Occipital lobe (tissue), 2 donors: Measurements from ENCODE around the gene TM9SF2. TPM values are rescaled to one million over a fixed set of nuclear protein-coding genes. Genes with fewer than 3 reads are reported as not detected.

Experiments
- DNase-seq: peaks from one replicate; lab custom pipeline; 2025; lab: John Stamatoyannopoulos, UW
- total RNA-seq: library from RNA; depleted of rRNA; stranded (reverse); fragments of >200 nt; gene quantifications from one replicate; pipeline ENCODE4 v1.2.3, GENCODE V29; 2014

The TM9SF2 gene
- total RNA-seq, 1 donor from 2014 or later, result 129 TPM

DNA sequence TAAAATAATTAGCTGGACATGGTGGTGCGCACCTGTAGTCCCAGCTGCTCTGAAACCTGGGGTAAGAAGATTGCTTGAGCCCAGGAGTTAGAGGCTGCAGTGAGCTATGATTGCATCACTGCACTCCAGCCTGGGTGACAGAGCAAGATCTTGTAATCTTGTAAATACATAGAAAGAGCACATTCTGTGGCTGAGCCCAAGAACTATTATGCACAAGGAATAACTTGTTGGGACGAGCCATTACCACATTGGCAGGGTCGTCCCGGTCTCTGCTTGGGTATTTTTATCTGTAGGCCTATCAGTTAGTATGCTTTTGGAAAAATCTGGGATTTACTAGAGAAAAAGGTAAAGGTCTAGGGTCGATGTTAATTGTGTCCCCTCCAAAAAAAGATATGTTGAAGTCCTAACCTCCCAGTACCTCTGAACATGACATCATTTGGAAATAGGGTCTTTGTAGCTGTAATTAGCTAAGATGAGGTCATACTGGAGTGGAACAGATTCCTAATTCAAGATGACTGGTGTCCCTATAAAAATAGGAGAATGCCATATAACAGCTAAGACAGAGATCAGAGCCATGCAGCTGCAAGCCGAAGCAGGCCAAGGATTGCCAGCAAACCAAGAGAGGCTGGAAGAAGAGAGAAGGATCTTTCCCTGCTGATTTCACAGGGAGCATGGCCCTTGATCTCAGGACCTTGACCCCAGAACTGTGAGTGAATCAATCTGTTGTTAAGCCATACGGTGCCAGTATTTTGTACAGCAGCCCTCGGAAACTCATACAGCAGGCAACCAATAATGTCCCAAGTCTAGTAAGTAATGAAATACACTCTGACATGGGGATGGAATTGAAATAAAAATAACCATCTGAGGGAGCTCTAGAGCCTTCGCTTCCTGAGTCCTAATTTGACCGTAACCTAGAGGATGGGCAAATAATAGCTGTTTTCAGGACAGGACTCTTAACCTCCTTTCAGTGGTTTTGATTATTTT, 77.0 kb downstream of the TM9SF2 start:
- DNase-seq, result no peak

DNA sequence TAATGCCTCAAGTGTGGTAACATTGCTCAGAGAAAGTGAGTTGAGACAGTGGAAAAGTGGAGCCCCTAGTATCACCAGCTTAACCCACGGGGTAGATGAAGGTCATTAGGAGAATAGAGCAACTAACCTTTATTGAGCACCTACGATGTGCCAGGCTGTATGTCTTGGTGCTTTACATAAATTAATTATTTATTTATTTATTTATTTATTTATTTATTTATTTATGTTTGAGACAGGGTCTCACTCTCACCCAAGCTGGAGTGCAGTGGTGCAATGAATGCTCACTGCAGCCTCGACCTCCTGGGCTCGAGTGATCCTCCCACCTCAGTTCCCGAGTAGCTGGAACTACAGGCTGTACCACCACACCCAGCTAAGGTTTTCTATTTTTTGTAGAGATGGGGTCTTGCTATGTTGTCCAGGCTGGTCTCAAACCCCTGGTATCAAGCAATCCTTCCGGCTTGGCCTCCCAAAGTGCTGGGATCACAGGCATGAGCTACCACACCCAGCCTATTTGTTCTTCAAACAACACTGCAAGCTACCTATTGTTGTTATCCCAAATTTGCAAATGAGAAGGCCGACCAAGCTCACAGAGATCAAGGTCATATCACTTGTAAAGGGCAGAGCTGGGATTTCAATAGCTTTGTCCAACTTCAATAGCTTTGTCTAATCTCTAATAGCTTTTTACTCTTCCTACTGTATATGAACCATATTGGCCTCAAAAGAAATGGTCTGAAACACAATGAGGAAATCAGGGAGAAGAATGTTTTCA, 79.4 kb downstream of the TM9SF2 start:
- no peak for DNase-seq

DNA sequence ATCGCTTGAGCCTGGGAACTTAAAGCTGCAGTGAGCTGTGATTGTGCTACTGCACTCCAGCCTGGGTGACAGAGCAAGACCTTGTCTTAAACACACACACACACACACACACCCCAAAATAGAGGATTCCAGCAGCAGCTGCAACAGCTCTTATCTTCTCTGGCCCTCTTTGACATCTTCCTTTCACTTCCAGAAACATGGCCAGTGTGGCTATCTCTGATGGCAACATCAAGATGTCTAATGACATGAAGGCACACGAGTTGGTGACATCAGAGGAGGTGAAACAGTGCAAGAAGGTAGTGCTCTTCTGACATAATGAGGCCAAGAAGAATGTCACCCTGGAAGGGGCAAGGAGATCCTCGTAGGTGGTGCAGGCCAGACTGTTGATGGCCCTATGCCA, 81.2 kb downstream of the TM9SF2 start:
- DNase-seq, result no peak

DNA sequence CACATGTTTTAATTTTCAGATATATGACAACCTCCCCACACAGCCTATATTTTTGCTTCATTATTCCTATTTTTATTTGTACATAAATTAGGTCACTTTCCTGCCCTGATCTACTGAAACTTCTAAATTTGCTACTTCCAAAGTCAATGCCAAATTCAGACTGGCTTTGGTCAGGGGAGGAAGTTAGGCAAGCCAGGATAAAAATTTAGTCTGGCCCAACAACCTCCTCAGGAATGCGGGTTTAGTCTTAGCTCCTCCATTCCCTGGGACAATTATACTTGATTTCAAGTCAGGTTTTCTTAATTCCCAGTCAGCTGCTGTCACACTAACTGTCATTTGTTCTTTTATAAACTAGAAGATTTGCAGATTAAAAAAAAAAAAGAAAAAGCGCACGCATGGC, 84.3 kb downstream of the TM9SF2 start:
- no peak for DNase-seq

DNA sequence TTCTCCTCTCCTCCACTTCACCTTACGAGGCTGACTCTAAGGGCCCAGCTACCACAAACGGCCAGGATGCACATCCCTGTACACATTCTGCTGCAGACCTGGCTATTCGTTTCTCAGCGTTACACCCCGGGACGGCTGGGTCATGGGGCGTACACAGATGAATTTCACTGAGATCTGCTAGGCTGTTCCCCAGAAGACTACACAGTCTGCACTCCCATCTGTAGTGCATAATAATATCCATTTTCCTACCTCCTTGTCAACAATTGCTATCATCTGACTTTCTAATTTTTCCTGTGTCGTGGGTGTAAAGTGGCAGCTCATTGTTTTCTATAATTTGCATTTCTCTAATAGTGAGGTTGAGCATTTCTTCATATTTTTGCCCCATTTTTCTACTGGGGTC, 85.7 kb downstream of the TM9SF2 start:
- DNase-seq, result no peak

GRCh38 chr13:99587893-99588606, 86.8 kb downstream of the TM9SF2 start:
- DNase-seq, result no peak

GRCh38 chr13:99589575-99589974, 88.3 kb downstream of the TM9SF2 start:
- DNase-seq, result no peak

- DNase-seq, result no peak
These were observed 89.3 kb downstream of the TM9SF2 start for GRCh38 chr13:99590519-99591011.

DNA sequence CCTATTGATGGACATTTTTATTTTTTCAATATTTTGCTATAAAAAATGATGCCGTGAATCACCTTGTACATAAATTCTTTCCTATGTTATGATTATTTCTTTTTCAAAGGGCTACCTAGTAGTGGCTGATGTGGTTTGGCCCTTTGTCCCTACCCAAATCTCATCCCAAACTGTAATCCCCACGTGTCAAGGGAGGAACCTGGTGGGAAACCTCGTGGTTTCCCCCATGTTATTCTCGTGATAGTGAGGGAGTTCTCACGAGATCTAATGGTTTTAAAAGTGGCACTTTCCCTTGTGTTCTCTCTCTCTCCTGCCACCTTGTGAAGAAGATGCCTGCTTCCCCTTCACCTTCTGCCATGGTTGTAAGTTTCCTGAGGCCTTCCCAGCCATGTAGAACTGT, 94.9 kb downstream of the TM9SF2 start:
- DNase-seq, result no peak

DNA sequence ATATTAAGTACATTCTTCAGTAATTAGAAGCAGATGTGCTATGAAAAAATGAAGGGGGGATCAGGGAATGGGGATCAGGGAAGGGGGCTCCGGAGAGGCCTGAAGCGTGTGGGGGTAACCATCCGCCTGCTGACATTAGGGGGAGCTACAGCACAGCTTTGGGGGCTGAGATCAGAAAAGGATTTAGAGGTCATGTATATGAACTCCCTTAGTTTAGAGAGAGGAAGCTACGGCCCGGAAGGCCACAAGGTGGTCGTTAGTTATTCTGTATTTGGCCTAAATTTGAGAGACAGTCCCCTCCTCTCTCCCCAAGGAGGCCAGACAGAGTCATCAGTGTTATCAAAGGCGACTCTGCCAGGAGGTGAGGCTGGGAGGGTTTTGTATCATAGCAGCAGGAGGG, 99.0 kb downstream of the TM9SF2 start:
- no peak for DNase-seq

DNA sequence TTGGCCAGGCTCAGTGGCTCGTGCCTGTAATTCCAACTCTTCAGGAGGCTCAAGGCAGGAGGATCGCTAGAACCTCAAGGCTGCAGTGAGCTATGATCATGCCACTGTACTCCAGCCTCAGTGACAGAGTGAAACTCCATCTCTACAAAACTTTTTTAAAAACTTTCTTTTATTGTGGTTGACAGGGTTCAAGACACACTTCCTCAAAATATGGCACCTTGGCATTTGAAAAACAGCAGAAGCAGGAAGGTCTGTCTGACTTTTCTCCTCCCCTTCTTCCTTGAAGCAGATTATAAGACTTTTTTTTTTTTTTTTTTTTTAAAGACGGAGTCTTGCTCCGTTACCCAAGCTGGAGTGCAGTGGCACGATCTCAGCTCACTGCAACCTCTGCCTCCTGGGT, 100.3 kb downstream of the TM9SF2 start:
- no peak for DNase-seq

DNA sequence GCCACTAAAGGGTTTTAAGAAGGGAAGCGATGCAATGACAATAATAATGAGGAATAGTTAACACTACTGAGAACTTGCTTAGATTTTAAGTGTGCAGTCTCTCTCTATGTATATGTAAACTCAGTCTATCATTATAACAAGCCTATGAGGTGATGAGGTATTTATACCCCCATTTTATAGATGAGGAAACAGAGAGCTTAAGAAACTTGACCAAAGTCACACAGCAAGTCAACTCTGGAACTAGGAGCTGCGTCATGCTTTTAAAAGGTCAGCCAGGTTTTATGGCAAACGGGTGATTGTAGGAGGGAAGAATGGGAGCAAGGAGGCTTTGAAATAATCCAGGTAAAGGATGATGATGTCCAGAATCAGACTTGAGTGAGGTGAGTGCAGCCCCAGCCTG, 103.4 kb downstream of the TM9SF2 start:
- DNase-seq, result no peak

GRCh38 chr13:99605420-99606323, 104.4 kb downstream of the TM9SF2 start:
- peak; percentile 25 for DNase-seq

GRCh38 chr13:99606324-99607066, 105.2 kb downstream of the TM9SF2 start, which contains the start of gene CLYBL:
CLYBL (plus strand) TSS chr13:99606690.
- DNase-seq, result peak; percentile 88

DNA sequence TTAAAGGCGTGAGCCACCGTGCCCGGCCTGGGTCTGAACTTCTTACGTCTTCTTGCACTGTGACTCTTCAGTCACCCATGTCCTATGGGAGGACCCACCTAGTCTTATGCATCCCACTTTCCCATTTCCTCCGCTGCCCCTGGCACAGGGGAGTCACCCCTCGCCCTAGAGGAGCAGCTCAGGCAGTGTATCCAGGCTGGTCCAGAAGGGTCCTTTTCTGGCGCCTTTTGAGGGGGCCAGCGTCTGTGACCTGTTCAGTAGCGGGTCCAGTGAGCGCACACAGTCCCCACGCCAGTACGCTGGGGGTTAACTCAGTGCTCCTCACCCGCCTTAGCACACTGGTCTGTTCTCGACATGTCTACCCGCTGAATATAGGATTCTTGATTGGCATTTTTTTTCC, 107.1 kb downstream of the TM9SF2 start:
- no peak for DNase-seq

DNA sequence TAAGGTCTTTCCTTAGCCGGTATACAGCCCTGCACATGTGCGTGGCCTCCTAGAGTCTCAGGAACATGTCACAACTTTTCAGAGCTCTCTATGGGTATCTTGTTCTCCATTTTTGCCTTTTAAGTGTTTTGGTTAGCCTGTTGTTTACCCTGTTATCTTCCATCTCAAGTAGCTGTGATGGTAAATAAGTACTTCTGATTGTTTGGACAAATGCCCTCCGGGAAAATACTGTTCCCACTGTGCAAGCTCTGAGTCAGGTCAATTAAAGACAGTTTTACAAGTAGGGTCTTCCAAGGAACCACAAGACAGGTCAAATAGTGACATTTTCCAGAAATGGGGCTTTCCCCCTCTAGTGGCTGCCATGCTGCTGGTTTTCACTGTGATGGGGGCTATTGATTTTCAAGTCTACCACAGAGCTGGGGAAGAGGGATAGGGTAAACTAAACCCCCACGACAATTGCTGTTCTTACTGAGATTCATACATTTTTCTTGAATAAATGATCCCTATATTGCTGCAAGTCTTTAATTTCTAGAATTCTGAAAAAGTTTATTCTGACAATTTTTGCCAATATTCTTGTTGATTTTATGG, 109.5 kb downstream of the TM9SF2 start:
- DNase-seq, result no peak
